K562 (cell line): Measurements from ENCODE around the gene SGMS1. TPM values are rescaled to one million over a fixed set of nuclear protein-coding genes. Genes with fewer than 3 reads are reported as not detected.

ENCODE experiments used
- ATAC-seq: fragments of 200-7000 bp; cut with Tn5 transposase; 3 replicates; pipeline ENCODE4 v1.9.1; 2020; ENCODE audit warnings: moderate library complexity
- BruUV-seq: library from RNA; stranded (reverse); fragments of 400-500 nt; replicated peaks from 2 replicates; lab custom pipeline; 2021; lab: Mats Ljungman, UMichigan
- CTCF ChIA-PET: fragments of 300-600 bp; formaldehyde crosslinking; extraction: SDS; loops from one replicate; lab custom pipeline; 2021; ENCODE audit warnings: low intra/inter-chr PET ratio; lab: Yijun Ruan, JAX
- POLR2A ChIA-PET: fragments of 300-600, 350-650 bp; sonication (Branson Sonifier 250); formaldehyde crosslinking; extraction: SDS; loops from one replicate; lab custom pipeline; 2021; ENCODE audit warnings: antibody characterized with exemption, inconsistent platforms; lab: Yijun Ruan, JAX
- DNase-seq, 4 experiments: peaks; one replicate each; pipeline versions ENCODE4 v3.0.0 to v3.0.0-alpha.2; 2011 to 2018; ENCODE audit warnings: low spot score in 3 of 4, mixed read lengths in 3 of 4; ENCODE audit errors: extremely low read depth in 1 of 4
- FAIRE-seq: peaks from 2 replicates; lab custom pipeline; 2011; peaks lifted over from hg19 to GRCh38; lab: Jason Lieb, UNC
- H2AFZ ChIP-seq: 2 replicates; pipeline ENCODE4 v1.6.0; 2011; ENCODE audit warnings: low read depth, low read length, control low read depth, inconsistent platforms
- H3K27ac ChIP-seq: fragments of 200-600 bp; 3 replicates; pipeline ENCODE4 v1.8.0; 2011; ENCODE audit warnings: low read depth, mild to moderate bottlenecking, control low read depth, inconsistent platforms, low read length, moderate library complexity, mixed read lengths; ENCODE audit errors: extremely low read depth
- H3K27me3 ChIP-seq, 2 experiments: fragments of 300-600 bp in 1 of 2; 2 replicates in 1 of 2; 3 replicates in 1 of 2; pipeline versions ENCODE4 v1.6.0 to v1.8.0; 2011; ENCODE audit warnings: inconsistent platforms in 2 of 2, low read length in 2 of 2, mild to moderate bottlenecking in 1 of 2, mixed read lengths in 1 of 2, moderate library complexity in 1 of 2; ENCODE audit not compliant: control insufficient read depth in 2 of 2, insufficient read depth in 2 of 2
- H3K36me3 ChIP-seq: fragments of 300-600 bp; 3 replicates; pipeline ENCODE4 v1.8.0; 2011; ENCODE audit warnings: mild to moderate bottlenecking, low read length, inconsistent platforms; ENCODE audit not compliant: control insufficient read depth, insufficient read depth
- H3K4me1 ChIP-seq, 2 experiments: fragments of 200-600 bp in 1 of 2; replicated peaks in 1 of 2; 2 replicates in 1 of 2; 3 replicates in 1 of 2; pipeline versions ENCODE4 v1.5.1 to v1.8.0; 2011; ENCODE audit warnings: inconsistent platforms in 2 of 2, low read length in 2 of 2, mild to moderate bottlenecking in 1 of 2, mixed read lengths in 1 of 2, moderate library complexity in 1 of 2; ENCODE audit not compliant: control insufficient read depth in 2 of 2, insufficient read depth in 2 of 2
- H3K4me2 ChIP-seq: 2 replicates; pipeline ENCODE4 v1.6.1; 2011; ENCODE audit warnings: low read length, control low read depth, inconsistent platforms, mixed read lengths; ENCODE audit not compliant: insufficient read depth
- H3K4me3 ChIP-seq: fragments of 200-600 bp; sonication (generic), shearing (Covaris generic); 2 replicates; pipeline ENCODE4 v1.5.1; 2016; ENCODE audit warnings: control low read depth, inconsistent platforms
- H3K79me2 ChIP-seq: fragments of 200-600 bp; 3 replicates; pipeline ENCODE4 v1.8.0; 2011; ENCODE audit warnings: low read length, inconsistent platforms; ENCODE audit not compliant: control insufficient read depth, insufficient read depth
- H3K9ac ChIP-seq, 2 experiments: 2 replicates each; pipeline versions ENCODE4 v1.6.0 to v1.6.1; 2011; ENCODE audit warnings: low read depth in 2 of 2, low read length in 2 of 2, control low read depth in 1 of 2, inconsistent platforms in 1 of 2, mild to moderate bottlenecking in 1 of 2, mixed read lengths in 1 of 2; ENCODE audit not compliant: insufficient read depth in 1 of 2
- H3K9me1 ChIP-seq: one replicate; pipeline ENCODE4 v1.6.0; 2011; ENCODE audit warnings: inconsistent platforms, mild to moderate bottlenecking, low read length, moderate library complexity; ENCODE audit not compliant: control insufficient read depth, insufficient read depth
- H3K9me3 ChIP-seq: replicated peaks from 2 replicates; pipeline ENCODE4 v1.5.1; 2011; ENCODE audit warnings: low read depth, low read length, inconsistent platforms; ENCODE audit not compliant: control insufficient read depth, insufficient read depth
- H4K20me1 ChIP-seq: replicated peaks from 2 replicates; pipeline ENCODE4 v1.6.1; 2011; ENCODE audit warnings: low read length, inconsistent platforms, mixed read lengths; ENCODE audit not compliant: control insufficient read depth, insufficient read depth
- BRD9 ChIP-seq: fragments of 450-650 bp; IDR thresholded peaks from 2 replicates; pipeline ENCODE4 v1.6.1; 2018; ENCODE audit warnings: low read depth; ENCODE audit not compliant: partially characterized antibody
- FOSL1 ChIP-seq: fragments of 200-800 bp; sonication (Bioruptor generic); conservative IDR thresholded peaks from 2 replicates; pipeline ENCODE4 v1.6.1; 2016; ENCODE audit warnings: missing genetic modification characterization, missing compliant biosample characterization
- ZBTB8A ChIP-seq: fragments of 450-650 bp; IDR thresholded peaks from 2 replicates; pipeline ENCODE4 v1.6.1; 2018; ENCODE audit warnings: mild to moderate bottlenecking, moderate library complexity; ENCODE audit not compliant: partially characterized antibody
- WGBS: fragments of 100-300 bp; shearing (Covaris generic); methylation state at CpG from one replicate; pipeline ENCODE4 v1.1.6; 2016; ENCODE audit warnings: low coverage, mixed read lengths; ENCODE audit not compliant: insufficient coverage; ENCODE audit errors: missing lambda C conversion rate; 5-methylcytosine and 5-hydroxymethylcytosine counted together
- in situ Hi-C: fragments of 300-500 bp; cut with MboI; formaldehyde crosslinking; loops from 4 replicates; pipeline ENCODE4 v1.15.0; 2018; ENCODE audit warnings: inconsistent platforms, mixed read lengths
- intact Hi-C: fragments of 100-400 bp; cut with micrococcal nuclease; formaldehyde crosslinking; loops from 2 replicates; pipeline ENCODE4 v1.14.2; 2022
- polyA plus RNA-seq, 8 experiments: library from polyadenylated mRNA; depleted of rRNA in 4 of 8; stranded (reverse) in 5 of 8; unstranded in 3 of 8; fragments of >200 nt; fragmentation: Nextera tagmentation in 2 of 8; fragmentation: Illumina TruSeq in 1 of 8; extraction: Ambion mirVana in 2 of 8; extraction: Trizol in 1 of 8; gene quantifications; 2 replicates each; pipeline versions ENCODE4 v1.2.1 to v1.2.3, GENCODE V29; 2011 to 2014; ENCODE audit warnings: inconsistent platforms in 1 of 8, missing spikeins in 1 of 8
- total RNA-seq, 7 experiments: library from RNA; depleted of rRNA in 6 of 7; stranded (reverse); fragments of >200 nt in 6 of 7; fragmentation: Illumina TruSeq in 2 of 7; extraction: Trizol in 2 of 7; gene quantifications; 2 replicates each; pipeline versions ENCODE4 v1.2.1 to v1.2.3, GENCODE V29; 2011 to 2021; ENCODE audit warnings: low replicate concordance in 1 of 7
- TF ChIP-seq, protein P1 (sequence below): conservative IDR thresholded peaks from 2 replicates; pipeline ENCODE4 v1.6.1; 2011; ENCODE audit warnings: low read depth, mild to moderate bottlenecking, low read length; ENCODE audit not compliant: control insufficient read depth
- TF ChIP-seq, protein P2 (sequence below), 2 experiments: fragments of 450-650 bp in 1 of 2; sonication (generic) in 1 of 2; formaldehyde crosslinking in 1 of 2; IDR thresholded peaks in 1 of 2; conservative IDR thresholded peaks in 1 of 2; 2 replicates each; pipeline versions ENCODE4 v1.6.1 to v1.8.1; 2016 to 2023; ENCODE audit warnings: mild to moderate bottlenecking in 2 of 2, moderate library complexity in 2 of 2, inconsistent platforms in 1 of 2, missing genetic modification reagents in 1 of 2
- TF ChIP-seq, protein P3 (sequence below): fragments of 200-800 bp; sonication (Bioruptor generic); IDR thresholded peaks from 2 replicates; pipeline ENCODE4 v1.6.1; 2016; ENCODE audit warnings: missing genetic modification characterization, missing compliant biosample characterization
- TF ChIP-seq, protein P4 (sequence below), 2 experiments: IDR thresholded peaks in 1 of 2; conservative IDR thresholded peaks in 1 of 2; 2 replicates each; pipeline ENCODE4 v1.6.1; 2016; ENCODE audit warnings: low read depth in 2 of 2, mild to moderate bottlenecking in 1 of 2, missing compliant biosample characterization in 1 of 2, missing genetic modification characterization in 1 of 2, moderate library complexity in 1 of 2

The SGMS1 gene
- total and polyA plus RNA-seq, 9 of the 15 experiments (the other 6 are each of a cell fraction or from before 2014, with no cell fraction given), result 22.6 to 232 (median 82.2) TPM

DNA sequence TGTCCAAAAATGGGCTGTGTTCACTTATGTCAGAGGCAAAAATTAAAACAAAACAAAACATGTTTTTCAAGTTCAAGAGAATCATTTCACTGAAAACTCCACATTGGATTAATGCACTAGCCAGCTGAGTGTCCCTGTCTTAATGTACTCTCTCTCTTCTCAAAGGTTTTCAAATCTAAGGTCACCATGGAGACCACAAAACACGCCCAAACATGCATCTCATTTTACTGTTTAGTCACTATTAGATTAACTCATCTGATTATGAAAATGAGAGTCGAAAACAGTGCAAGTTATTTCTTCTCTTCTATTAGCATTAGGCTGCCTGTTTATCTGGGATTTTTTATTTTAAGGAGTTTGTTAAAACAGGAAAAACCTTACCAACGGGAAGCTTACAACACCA is 301.7 kb downstream of the SGMS1 start:
- ChIA-PET CTCF (no interaction called here), POLR2A (interaction anchor here (1.4 to 1.5 kb wide), 2 partner anchors 9 kb away, joined by 4 to 5 read pairs; no protein-coding TSS in a partner anchor)
- Histone ChIP-seq H3K9me1 (no peaks in the 10 kb centered on the region), H4K20me1 (no peaks in the 10 kb centered on the region), H3K27me3 (no peaks in the 10 kb centered on the region), H3K4me1 (peaks cover 17 to 69% of the 10 kb centered on the region in 2 experiments), H3K36me3 (peaks cover 80% of the 10 kb centered on the region), H3K4me3 (no peak overlapping the region), H3K79me2 (peaks cover 91% of the 10 kb centered on the region), H2AFZ (no peak overlapping the region), H3K9ac (peak overlapping the region in 1 of 2 experiments; percentile 16; a peak in 1 of 4 replicates), H3K4me2 (peak overlapping the region; percentile 45; the same call in 1 of the 2 replicates), H3K9me3 (no peaks in the 10 kb centered on the region), H3K27ac (peak overlapping the region; percentile 54; the same call in 2 of the 3 replicates)
- BruUV-seq, result no TSS peak
- FAIRE-seq, result no peak
- WGBS, result 54% methylated on average over 3 of the region's 3 CpGs
- in situ Hi-C loops, result no loop called here
- peak in 1 of 4 experiments; percentile 65 for DNase-seq
- intact Hi-C loops, result loop anchor here (1.0 to 10.0 kb wide), 2 partner anchors 8 to 1137 kb away; partner anchors contain the start of gene TMEM273
- ATAC-seq, result no peak
- no peak for TF ChIP-seq ZBTB8A
- TF ChIP-seq FOSL1, result peak; percentile 55
- TF ChIP-seq, protein P1, sequence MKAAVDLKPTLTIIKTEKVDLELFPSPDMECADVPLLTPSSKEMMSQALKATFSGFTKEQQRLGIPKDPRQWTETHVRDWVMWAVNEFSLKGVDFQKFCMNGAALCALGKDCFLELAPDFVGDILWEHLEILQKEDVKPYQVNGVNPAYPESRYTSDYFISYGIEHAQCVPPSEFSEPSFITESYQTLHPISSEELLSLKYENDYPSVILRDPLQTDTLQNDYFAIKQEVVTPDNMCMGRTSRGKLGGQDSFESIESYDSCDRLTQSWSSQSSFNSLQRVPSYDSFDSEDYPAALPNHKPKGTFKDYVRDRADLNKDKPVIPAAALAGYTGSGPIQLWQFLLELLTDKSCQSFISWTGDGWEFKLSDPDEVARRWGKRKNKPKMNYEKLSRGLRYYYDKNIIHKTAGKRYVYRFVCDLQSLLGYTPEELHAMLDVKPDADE, result no peak
- TF ChIP-seq BRD9, result no peak
- TF ChIP-seq, protein P2, sequence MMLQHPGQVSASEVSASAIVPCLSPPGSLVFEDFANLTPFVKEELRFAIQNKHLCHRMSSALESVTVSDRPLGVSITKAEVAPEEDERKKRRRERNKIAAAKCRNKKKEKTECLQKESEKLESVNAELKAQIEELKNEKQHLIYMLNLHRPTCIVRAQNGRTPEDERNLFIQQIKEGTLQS (IDR thresholded peaks at IDR 0.05), result no peak
- TF ChIP-seq, protein P2 (CRISPR knock-in tag; conservative IDR thresholded peaks at IDR 0.05), result 0 out of 2 replicates have a peak, but pooled peaks have one; percentile 26
- TF ChIP-seq, protein P3, sequence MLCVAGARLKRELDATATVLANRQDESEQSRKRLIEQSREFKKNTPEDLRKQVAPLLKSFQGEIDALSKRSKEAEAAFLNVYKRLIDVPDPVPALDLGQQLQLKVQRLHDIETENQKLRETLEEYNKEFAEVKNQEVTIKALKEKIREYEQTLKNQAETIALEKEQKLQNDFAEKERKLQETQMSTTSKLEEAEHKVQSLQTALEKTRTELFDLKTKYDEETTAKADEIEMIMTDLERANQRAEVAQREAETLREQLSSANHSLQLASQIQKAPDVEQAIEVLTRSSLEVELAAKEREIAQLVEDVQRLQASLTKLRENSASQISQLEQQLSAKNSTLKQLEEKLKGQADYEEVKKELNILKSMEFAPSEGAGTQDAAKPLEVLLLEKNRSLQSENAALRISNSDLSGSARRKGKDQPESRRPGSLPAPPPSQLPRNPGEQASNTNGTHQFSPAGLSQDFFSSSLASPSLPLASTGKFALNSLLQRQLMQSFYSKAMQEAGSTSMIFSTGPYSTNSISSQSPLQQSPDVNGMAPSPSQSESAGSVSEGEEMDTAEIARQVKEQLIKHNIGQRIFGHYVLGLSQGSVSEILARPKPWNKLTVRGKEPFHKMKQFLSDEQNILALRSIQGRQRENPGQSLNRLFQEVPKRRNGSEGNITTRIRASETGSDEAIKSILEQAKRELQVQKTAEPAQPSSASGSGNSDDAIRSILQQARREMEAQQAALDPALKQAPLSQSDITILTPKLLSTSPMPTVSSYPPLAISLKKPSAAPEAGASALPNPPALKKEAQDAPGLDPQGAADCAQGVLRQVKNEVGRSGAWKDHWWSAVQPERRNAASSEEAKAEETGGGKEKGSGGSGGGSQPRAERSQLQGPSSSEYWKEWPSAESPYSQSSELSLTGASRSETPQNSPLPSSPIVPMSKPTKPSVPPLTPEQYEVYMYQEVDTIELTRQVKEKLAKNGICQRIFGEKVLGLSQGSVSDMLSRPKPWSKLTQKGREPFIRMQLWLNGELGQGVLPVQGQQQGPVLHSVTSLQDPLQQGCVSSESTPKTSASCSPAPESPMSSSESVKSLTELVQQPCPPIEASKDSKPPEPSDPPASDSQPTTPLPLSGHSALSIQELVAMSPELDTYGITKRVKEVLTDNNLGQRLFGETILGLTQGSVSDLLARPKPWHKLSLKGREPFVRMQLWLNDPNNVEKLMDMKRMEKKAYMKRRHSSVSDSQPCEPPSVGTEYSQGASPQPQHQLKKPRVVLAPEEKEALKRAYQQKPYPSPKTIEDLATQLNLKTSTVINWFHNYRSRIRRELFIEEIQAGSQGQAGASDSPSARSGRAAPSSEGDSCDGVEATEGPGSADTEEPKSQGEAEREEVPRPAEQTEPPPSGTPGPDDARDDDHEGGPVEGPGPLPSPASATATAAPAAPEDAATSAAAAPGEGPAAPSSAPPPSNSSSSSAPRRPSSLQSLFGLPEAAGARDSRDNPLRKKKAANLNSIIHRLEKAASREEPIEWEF (CRISPR knock-in tag), result 0 out of 2 replicates have a peak, but pooled peaks have one; percentile 22
- TF ChIP-seq, protein P4, sequence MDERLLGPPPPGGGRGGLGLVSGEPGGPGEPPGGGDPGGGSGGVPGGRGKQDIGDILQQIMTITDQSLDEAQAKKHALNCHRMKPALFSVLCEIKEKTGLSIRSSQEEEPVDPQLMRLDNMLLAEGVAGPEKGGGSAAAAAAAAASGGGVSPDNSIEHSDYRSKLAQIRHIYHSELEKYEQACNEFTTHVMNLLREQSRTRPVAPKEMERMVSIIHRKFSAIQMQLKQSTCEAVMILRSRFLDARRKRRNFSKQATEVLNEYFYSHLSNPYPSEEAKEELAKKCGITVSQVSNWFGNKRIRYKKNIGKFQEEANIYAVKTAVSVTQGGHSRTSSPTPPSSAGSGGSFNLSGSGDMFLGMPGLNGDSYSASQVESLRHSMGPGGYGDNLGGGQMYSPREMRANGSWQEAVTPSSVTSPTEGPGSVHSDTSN (CRISPR knock-in tag; IDR thresholded peaks at IDR 0.05; ENCODE audit: low read depth), result no peak
- TF ChIP-seq, protein P4 (tag; conservative IDR thresholded peaks at IDR 0.05; ENCODE audit: low read depth), result 0 out of 2 replicates have a peak, but pooled peaks have one; percentile 15
